ENCODE results near the gene SNX6.

SNX6 gene

DNA sequence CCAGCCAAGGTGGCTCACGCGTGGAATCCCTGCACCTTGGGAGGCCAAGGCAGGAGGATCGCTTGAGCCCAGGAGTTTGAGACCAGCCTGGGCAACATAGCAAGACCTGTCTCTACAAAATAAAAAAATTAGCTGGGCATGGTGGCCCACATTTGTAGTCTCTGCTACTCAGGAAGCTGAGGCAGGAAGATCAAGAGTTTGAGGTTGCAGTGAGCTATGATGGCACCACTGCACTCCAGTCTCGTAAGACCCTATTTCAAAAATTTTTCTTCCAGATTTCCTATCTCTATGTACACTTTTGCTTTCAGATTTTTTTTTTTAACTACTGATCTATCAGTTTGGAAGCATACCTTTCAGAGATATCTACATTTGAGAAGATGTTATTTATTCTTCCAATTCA lies 15.3 kb downstream of the SNX6 start:
- no peak for DNase-seq
- no peaks in the 10 kb centered on the region for H3K4me1 ChIP-seq
- peaks cover 11% of the 10 kb centered on the region for H3K36me3 ChIP-seq
- no peaks in the 10 kb centered on the region for H3K27me3 ChIP-seq
- TF ChIP-seq, protein P1, sequence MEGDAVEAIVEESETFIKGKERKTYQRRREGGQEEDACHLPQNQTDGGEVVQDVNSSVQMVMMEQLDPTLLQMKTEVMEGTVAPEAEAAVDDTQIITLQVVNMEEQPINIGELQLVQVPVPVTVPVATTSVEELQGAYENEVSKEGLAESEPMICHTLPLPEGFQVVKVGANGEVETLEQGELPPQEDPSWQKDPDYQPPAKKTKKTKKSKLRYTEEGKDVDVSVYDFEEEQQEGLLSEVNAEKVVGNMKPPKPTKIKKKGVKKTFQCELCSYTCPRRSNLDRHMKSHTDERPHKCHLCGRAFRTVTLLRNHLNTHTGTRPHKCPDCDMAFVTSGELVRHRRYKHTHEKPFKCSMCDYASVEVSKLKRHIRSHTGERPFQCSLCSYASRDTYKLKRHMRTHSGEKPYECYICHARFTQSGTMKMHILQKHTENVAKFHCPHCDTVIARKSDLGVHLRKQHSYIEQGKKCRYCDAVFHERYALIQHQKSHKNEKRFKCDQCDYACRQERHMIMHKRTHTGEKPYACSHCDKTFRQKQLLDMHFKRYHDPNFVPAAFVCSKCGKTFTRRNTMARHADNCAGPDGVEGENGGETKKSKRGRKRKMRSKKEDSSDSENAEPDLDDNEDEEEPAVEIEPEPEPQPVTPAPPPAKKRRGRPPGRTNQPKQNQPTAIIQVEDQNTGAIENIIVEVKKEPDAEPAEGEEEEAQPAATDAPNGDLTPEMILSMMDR (IDR thresholded peaks at IDR 0.05; ENCODE audit: low read depth, low read length): no peak
- H3K9me3 ChIP-seq: no peaks in the 10 kb centered on the region
- H3K4me3 ChIP-seq (ENCODE audit: low read depth, low read length): no peak overlapping the region

- H3K9me3 ChIP-seq: no peaks in the 10 kb centered on the region
- TF ChIP-seq, protein P1 (IDR thresholded peaks at IDR 0.05; ENCODE audit: low read depth, low read length): no peak
- peaks cover 35% of the 10 kb centered on the region for H3K36me3 ChIP-seq
- no peak for DNase-seq
- no peaks in the 10 kb centered on the region for H3K27me3 ChIP-seq
- no peak overlapping the region for H3K4me3 ChIP-seq (ENCODE audit: low read depth, low read length)
- no peaks in the 10 kb centered on the region for H3K4me1 ChIP-seq
These were observed 19.8 kb downstream of the SNX6 start for GRCh38 chr14:34610101-34610500.

GRCh38 chr14:34605461-34605860 lies 24.5 kb downstream of the SNX6 start:
- Histone ChIP-seq H3K9me3 (no peaks in the 10 kb centered on the region), H3K4me3 (ENCODE audit: low read depth, low read length) (no peak overlapping the region), H3K27me3 (no peaks in the 10 kb centered on the region), H3K36me3 (peaks cover 67% of the 10 kb centered on the region), H3K4me1 (no peaks in the 10 kb centered on the region)
- no peak for DNase-seq
- TF ChIP-seq, protein P1 (IDR thresholded peaks at IDR 0.05; ENCODE audit: low read depth, low read length): no peak

- peaks cover 71% of the 10 kb centered on the region for H3K36me3 ChIP-seq
- H3K4me3 ChIP-seq (ENCODE audit: low read depth, low read length): no peak overlapping the region
- TF ChIP-seq, protein P1 (IDR thresholded peaks at IDR 0.05; ENCODE audit: low read depth, low read length): no peak
- H3K27me3 ChIP-seq: no peaks in the 10 kb centered on the region
- no peaks in the 10 kb centered on the region for H3K9me3 ChIP-seq
- no peak for DNase-seq
- H3K4me1 ChIP-seq: no peaks in the 10 kb centered on the region
These were observed 25.0 kb downstream of the SNX6 start for GRCh38 chr14:34604995-34605394.

DNA sequence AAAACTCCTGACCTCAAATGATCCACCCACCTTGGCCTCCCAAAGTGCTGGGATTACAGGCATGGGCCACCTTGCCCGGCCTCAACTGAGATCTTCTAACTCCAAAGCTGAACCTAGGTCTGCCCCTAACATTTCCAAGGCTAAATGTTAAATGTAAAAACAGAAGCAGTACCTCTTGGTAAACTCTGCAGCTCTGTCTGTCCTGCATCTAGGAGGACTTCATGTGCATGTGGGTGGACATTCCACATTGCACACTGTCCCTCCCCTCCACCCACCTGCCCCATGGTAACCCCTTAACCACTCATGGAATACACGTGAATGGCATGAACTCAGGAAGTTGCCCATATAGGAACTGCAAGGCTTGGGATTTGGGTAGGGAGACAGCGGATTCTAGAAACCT lies 33.1 kb downstream of the SNX6 start:
- H3K36me3 ChIP-seq: peaks cover 82% of the 10 kb centered on the region
- TF ChIP-seq, protein P1 (IDR thresholded peaks at IDR 0.05; ENCODE audit: low read depth, low read length): no peak
- H3K9me3 ChIP-seq: no peaks in the 10 kb centered on the region
- no peak overlapping the region for H3K4me3 ChIP-seq (ENCODE audit: low read depth, low read length)
- H3K27me3 ChIP-seq: no peaks in the 10 kb centered on the region
- no peak for DNase-seq
- no peaks in the 10 kb centered on the region for H3K4me1 ChIP-seq

- Histone ChIP-seq H3K36me3 (peaks cover 85% of the 10 kb centered on the region), H3K4me3 (ENCODE audit: low read depth, low read length) (no peak overlapping the region), H3K27me3 (no peaks in the 10 kb centered on the region), H3K4me1 (no peaks in the 10 kb centered on the region), H3K9me3 (no peaks in the 10 kb centered on the region)
- TF ChIP-seq, protein P1 (IDR thresholded peaks at IDR 0.05; ENCODE audit: low read depth, low read length): no peak
- no peak for DNase-seq
These were observed 36.1 kb downstream of the SNX6 start for GRCh38 chr14:34593740-34594375.
